OCI-LY7 (cell line): ENCODE measurements around the gene TMPRSS3. TPM values are rescaled to one million over a fixed set of nuclear protein-coding genes. Genes with fewer than 3 reads are reported as not detected.

Source experiments
- BruUV-seq: library from RNA; stranded (reverse); fragments of 400-500 nt; replicated peaks from 2 replicates; lab custom pipeline; 2021; lab: Mats Ljungman, UMichigan
- CTCF ChIA-PET: fragments of 300-600 bp; sonication (Branson Sonifier 250); formaldehyde crosslinking; loops from one replicate; lab custom pipeline; 2022; ENCODE audit warnings: antibody characterized with exemption; ENCODE audit not compliant: unreplicated experiment; lab: Charles Lee
- POLR2A ChIA-PET: fragments of 300-600 bp; sonication (Branson Sonifier 250); formaldehyde crosslinking; loops from one replicate; lab custom pipeline; 2022; ENCODE audit warnings: antibody characterized with exemption; lab: Charles Lee
- DNase-seq: peaks from one replicate; pipeline ENCODE4 v3.0.0-alpha.2; 2015; ENCODE audit warnings: low spot score
- H2AFZ ChIP-seq: fragments of 200-600 bp; sonication (generic), shearing (Covaris generic); 2 replicates; pipeline ENCODE4 v1.6.1; 2014; ENCODE audit warnings: mild to moderate bottlenecking, antibody characterized with exemption, low read length, moderate library complexity
- H3K27ac ChIP-seq: fragments of 200-600 bp; sonication (generic); 2 replicates; pipeline ENCODE4 v1.5.1; 2014; ENCODE audit warnings: mixed run types, low read depth, mild to moderate bottlenecking, moderate library complexity, low read length, inconsistent platforms; ENCODE audit not compliant: poor library complexity, severe bottlenecking
- H3K36me3 ChIP-seq: fragments of 200-600 bp; sonication (generic); 2 replicates; pipeline ENCODE4 v1.6.1; 2014; ENCODE audit warnings: mild to moderate bottlenecking, antibody characterized with exemption, low read length, moderate library complexity, mixed read lengths; ENCODE audit not compliant: insufficient read depth
- H3K4me1 ChIP-seq: fragments of 200-600 bp; sonication (generic); 2 replicates; pipeline ENCODE4 v1.5.1; 2014; ENCODE audit warnings: mild to moderate bottlenecking, low read length; ENCODE audit not compliant: insufficient read depth, poor library complexity, severe bottlenecking
- H3K4me2 ChIP-seq: fragments of 200-600 bp; sonication (generic); 2 replicates; pipeline ENCODE4 v1.6.1; 2014; ENCODE audit warnings: mild to moderate bottlenecking, low read length
- H3K4me3 ChIP-seq: fragments of 200-600 bp; sonication (generic); 2 replicates; pipeline ENCODE4 v1.5.1; 2014; ENCODE audit warnings: mild to moderate bottlenecking, low read depth, low read length; ENCODE audit not compliant: poor library complexity, severe bottlenecking
- H3K79me2 ChIP-seq: fragments of 200-600 bp; sonication (generic); 2 replicates; pipeline ENCODE4 v1.6.1; 2016; ENCODE audit warnings: low read depth, mild to moderate bottlenecking, low read length, moderate library complexity, mixed read lengths; ENCODE audit not compliant: insufficient read depth
- H3K9me2 ChIP-seq: fragments of 200-600 bp; sonication (generic); 2 replicates; pipeline ENCODE4 v1.6.1; 2016; ENCODE audit warnings: mild to moderate bottlenecking, low read length, mixed read lengths; ENCODE audit not compliant: insufficient read depth
- H3K9me3 ChIP-seq: fragments of 200-600 bp; sonication (generic); 2 replicates; pipeline ENCODE4 v1.6.1; 2014; ENCODE audit warnings: mild to moderate bottlenecking, mixed run types, low read length, mixed read lengths
- H4K20me1 ChIP-seq: fragments of 200-600 bp; sonication (generic); 2 replicates; pipeline ENCODE4 v1.6.1; 2014; ENCODE audit warnings: mild to moderate bottlenecking, antibody characterized with exemption, low read length, moderate library complexity, mixed read lengths; ENCODE audit not compliant: insufficient read depth
- CTCF ChIP-seq: fragments of 200-600 bp; sonication (generic); conservative IDR thresholded peaks from 2 replicates; pipeline ENCODE4 v1.5.1; 2014; ENCODE audit warnings: mild to moderate bottlenecking, antibody characterized with exemption, low read length, moderate library complexity, mixed read lengths
- EZH2phosphoT487 ChIP-seq: fragments of 200-600 bp; sonication (generic); IDR thresholded peaks from 2 replicates; pipeline ENCODE4 v1.6.1; 2018; ENCODE audit warnings: low read depth, borderline replicate concordance, mild to moderate bottlenecking, mixed run types, antibody characterized with exemption, low read length, moderate library complexity, mixed read lengths
- intact Hi-C: fragments of 100-400 bp; cut with micrococcal nuclease; formaldehyde crosslinking; loops from one replicate; pipeline ENCODE4 v1.10.0; 2022; ENCODE audit not compliant: unreplicated experiment
- total RNA-seq, 2 experiments: library from RNA; depleted of rRNA in 1 of 2; stranded (reverse); fragments of >200 nt in 1 of 2; shearing (Covaris generic) in 1 of 2; gene quantifications; 2 replicates each; pipeline ENCODE4 v1.2.3, GENCODE V29; 2014 to 2022

The TMPRSS3 gene
- total RNA-seq, 2 experiments from 2014 or later = not detected

GRCh38 chr21:42357307-42357706 lies 38.5 kb downstream of the TMPRSS3 start:
- ChIA-PET CTCF (no interaction called here), POLR2A (no interaction called here)

GRCh38 chr21:42356650-42357049 lies 39.2 kb downstream of the TMPRSS3 start:
- no peak overlapping the region for H3K4me3 ChIP-seq
- no peak for DNase-seq
- H3K79me2 ChIP-seq = no peaks in the 10 kb centered on the region
- H4K20me1 ChIP-seq = no peaks in the 10 kb centered on the region
- H3K4me1 ChIP-seq = no peaks in the 10 kb centered on the region
- BruUV-seq = no TSS peak
- no peaks in the 10 kb centered on the region for H3K9me2 ChIP-seq
- H3K36me3 ChIP-seq = no peaks in the 10 kb centered on the region
- CTCF ChIA-PET = no interaction called here
- intact Hi-C loops = no loop called here
- no peak overlapping the region for H3K4me2 ChIP-seq
- peaks cover 12% of the 10 kb centered on the region; the same call in 1 of the 2 replicates for H3K9me3 ChIP-seq
- POLR2A ChIA-PET = interaction anchor here (0.5 kb wide), 1 partner anchor 355 kb away, joined by 3 read pairs; no protein-coding TSS in a partner anchor
- H2AFZ ChIP-seq = no peak overlapping the region
- no peak overlapping the region for H3K27ac ChIP-seq
- TF ChIP-seq EZH2phosphoT487 = no peak
- TF ChIP-seq CTCF = no peak

More at GRCh38 chr21:42357307-42357706, 38.5 kb downstream of the TMPRSS3 start:
- Histone ChIP-seq H3K79me2 (no peaks in the 10 kb centered on the region), H3K4me3 (no peak overlapping the region), H3K9me3 (peaks cover 12% of the 10 kb centered on the region; the same call in 1 of the 2 replicates), H3K4me2 (no peak overlapping the region), H2AFZ (no peak overlapping the region), H3K27ac (no peak overlapping the region), H3K4me1 (peaks cover 4% of the 10 kb centered on the region), H3K36me3 (no peaks in the 10 kb centered on the region), H4K20me1 (no peaks in the 10 kb centered on the region), H3K9me2 (no peaks in the 10 kb centered on the region)
- no peak for DNase-seq
- TF ChIP-seq EZH2phosphoT487 = no peak
- no peak for TF ChIP-seq CTCF
- no TSS peak for BruUV-seq
- intact Hi-C loops = no loop called here

GRCh38 chr21:42356046-42356445 lies 39.8 kb downstream of the TMPRSS3 start:
- intact Hi-C loops = no loop called here
- no peak overlapping the region for H3K27ac ChIP-seq
- H2AFZ ChIP-seq = no peak overlapping the region
- H3K36me3 ChIP-seq = no peaks in the 10 kb centered on the region
- POLR2A ChIA-PET = no interaction called here
- no peak overlapping the region for H3K4me3 ChIP-seq
- H4K20me1 ChIP-seq = no peaks in the 10 kb centered on the region
- H3K9me3 ChIP-seq = peaks cover 12% of the 10 kb centered on the region; the same call in 1 of the 2 replicates
- no peaks in the 10 kb centered on the region for H3K9me2 ChIP-seq
- CTCF ChIA-PET = no interaction called here
- H3K4me2 ChIP-seq = no peak overlapping the region
- no peaks in the 10 kb centered on the region for H3K79me2 ChIP-seq
- no peaks in the 10 kb centered on the region for H3K4me1 ChIP-seq
- no TSS peak for BruUV-seq
- no peak for DNase-seq
- TF ChIP-seq CTCF (no peak), EZH2phosphoT487 (no peak)
